Neutrophil (primary cell): ENCODE results near the gene AKT1.

Experiments used
- H3K27ac ChIP-seq: fragments of 200-600 bp; sonication (generic); 2 replicates; pipeline ENCODE4 v1.5.1; 2016; ENCODE audit warnings: mild to moderate bottlenecking, moderate library complexity
- H3K27me3 ChIP-seq: fragments of 200-600 bp; sonication (generic); 2 replicates; pipeline ENCODE4 v1.6.0; 2016; ENCODE audit warnings: mild to moderate bottlenecking
- H3K36me3 ChIP-seq: fragments of 200-600 bp; sonication (generic); 2 replicates; pipeline ENCODE4 v1.5.1; 2017
- H3K4me1 ChIP-seq, 2 experiments: fragments of 200-600 bp in 1 of 2; sonication (generic) in 1 of 2; 1 replicate in 1 of 2; 2 replicates in 1 of 2; pipeline versions ENCODE4 v1.5.1 to v1.6.1; 2013 to 2016; ENCODE audit warnings: low read depth in 1 of 2, low read length in 1 of 2, mild to moderate bottlenecking in 1 of 2, moderate library complexity in 1 of 2; ENCODE audit not compliant: control insufficient read depth in 1 of 2, insufficient read depth in 1 of 2
- H3K4me3 ChIP-seq, 2 experiments: fragments of 200-600 bp in 1 of 2; sonication (generic) in 1 of 2; 1 replicate in 1 of 2; 2 replicates in 1 of 2; pipeline ENCODE4 v1.5.1; 2013 to 2016; ENCODE audit warnings: low read depth in 1 of 2, low read length in 1 of 2, mild to moderate bottlenecking in 1 of 2, moderate library complexity in 1 of 2
- H3K9me3 ChIP-seq: fragments of 200-600 bp; sonication (generic); 2 replicates; pipeline ENCODE4 v1.5.1; 2016
- TF ChIP-seq, protein P1 (sequence below): fragments of 200-600 bp; sonication (generic); IDR thresholded peaks from 2 replicates; pipeline ENCODE4 v1.5.1; 2016; ENCODE audit warnings: antibody characterized with exemption

AKT1 gene

DNA sequence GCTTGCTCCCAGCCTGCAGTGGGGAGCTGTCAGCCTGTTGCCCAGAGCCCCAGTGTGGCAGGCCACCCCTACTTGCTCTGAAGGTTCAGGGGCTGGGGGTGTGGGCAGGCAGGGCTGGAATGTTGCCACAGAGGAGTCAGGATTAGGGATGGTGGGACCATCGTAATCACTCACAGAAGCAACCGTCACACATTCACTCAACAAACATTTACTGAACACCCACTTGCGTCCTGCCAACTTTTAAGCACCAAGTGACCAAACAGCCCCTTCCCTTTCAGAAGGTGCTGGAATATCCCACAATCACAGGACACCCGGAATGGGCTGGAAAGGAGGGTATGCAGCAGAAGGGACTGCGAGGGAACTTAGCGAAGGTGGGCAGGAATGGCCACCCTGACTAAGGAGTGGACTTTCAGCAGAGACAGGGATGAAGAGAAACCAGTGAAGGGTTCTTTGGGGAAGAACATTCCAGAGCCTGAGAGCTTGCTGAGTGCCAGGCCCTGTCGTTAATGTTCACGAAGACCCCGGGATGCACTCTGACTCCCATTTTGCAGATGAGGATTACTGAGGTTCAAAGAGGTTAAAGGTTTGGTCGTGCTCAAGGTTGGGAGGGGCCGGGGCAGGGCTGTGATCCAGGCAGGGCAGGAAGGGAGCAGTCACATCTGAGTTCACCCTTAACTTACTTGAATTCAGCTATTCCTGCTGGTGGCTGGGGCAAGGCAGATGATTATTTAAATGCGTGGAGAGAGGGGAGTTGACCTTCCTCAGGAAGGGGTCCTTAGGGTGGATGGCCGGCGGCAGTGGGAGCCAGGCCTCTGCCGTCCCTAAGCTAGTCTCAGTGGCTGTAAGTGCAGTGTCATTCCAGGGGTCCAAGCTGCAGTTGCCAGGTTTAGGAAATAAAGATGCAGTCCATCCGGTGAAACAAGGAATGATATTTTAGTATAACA lies 3.0 kb upstream of the AKT1 start:
- peaks cover 30 to 40% of the 10 kb centered on the region in 2 experiments for H3K4me1 ChIP-seq
- no peaks in the 10 kb centered on the region for H3K9me3 ChIP-seq
- TF ChIP-seq, protein P1, sequence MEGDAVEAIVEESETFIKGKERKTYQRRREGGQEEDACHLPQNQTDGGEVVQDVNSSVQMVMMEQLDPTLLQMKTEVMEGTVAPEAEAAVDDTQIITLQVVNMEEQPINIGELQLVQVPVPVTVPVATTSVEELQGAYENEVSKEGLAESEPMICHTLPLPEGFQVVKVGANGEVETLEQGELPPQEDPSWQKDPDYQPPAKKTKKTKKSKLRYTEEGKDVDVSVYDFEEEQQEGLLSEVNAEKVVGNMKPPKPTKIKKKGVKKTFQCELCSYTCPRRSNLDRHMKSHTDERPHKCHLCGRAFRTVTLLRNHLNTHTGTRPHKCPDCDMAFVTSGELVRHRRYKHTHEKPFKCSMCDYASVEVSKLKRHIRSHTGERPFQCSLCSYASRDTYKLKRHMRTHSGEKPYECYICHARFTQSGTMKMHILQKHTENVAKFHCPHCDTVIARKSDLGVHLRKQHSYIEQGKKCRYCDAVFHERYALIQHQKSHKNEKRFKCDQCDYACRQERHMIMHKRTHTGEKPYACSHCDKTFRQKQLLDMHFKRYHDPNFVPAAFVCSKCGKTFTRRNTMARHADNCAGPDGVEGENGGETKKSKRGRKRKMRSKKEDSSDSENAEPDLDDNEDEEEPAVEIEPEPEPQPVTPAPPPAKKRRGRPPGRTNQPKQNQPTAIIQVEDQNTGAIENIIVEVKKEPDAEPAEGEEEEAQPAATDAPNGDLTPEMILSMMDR = no peak
- peak overlapping the region; percentile 44 for H3K27ac ChIP-seq
- no peak overlapping the region for H3K4me3 ChIP-seq
- H3K27me3 ChIP-seq = peaks cover 74% of the 10 kb centered on the region
- H3K36me3 ChIP-seq = no peaks in the 10 kb centered on the region

DNA sequence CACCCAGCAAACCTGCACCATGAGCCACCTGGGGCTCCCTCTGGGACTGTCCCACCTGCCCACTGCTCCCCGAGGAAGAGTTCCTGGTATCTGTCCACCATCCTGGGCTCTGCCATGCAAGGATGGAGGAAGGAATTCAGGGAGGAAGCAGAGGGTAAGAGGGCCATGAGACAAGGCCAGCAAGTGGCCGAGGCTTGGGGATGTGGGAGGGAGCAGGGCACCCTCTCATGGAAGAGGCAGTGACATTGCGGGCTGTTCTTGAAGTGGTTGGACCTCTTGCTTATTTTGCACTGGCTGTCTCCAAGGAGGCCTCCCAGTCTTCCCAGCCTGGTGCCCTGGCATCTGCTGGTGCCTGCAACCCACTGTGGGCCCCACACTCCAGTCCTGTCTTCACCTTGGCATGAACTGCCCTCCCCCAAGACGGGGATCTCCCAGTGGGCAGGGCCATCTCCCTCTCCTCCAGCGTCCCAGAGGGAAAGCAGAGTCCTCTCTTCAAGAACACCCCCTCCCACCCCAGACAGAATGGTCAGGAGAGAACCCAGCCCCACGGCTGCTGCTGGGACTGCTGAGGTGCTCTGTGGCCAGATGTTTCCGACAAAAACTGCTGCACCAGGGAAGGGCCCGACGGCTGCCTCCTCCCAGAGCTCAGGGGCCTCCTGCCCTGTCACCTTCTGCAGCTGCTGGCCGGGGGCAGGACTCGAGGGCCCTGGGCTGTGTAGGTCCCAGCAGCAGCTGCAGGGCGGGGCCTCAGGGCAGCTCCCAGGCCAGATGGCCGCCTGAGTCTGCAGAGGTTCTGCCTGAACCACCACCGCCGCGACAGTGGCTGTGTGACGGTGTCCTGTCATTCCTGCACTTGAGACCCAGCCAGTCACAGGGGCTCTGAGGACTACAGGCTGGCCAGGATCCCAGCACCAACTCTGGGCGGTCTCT lies 1.8 kb upstream of the AKT1 start:
- no peak overlapping the region for H3K27ac ChIP-seq
- H3K27me3 ChIP-seq = peaks cover 63% of the 10 kb centered on the region
- peaks cover 2% of the 10 kb centered on the region for H3K36me3 ChIP-seq
- H3K9me3 ChIP-seq = no peaks in the 10 kb centered on the region
- peaks cover 32 to 46% of the 10 kb centered on the region in 2 experiments for H3K4me1 ChIP-seq
- no peak overlapping the region for H3K4me3 ChIP-seq
- TF ChIP-seq, protein P1 = no peak

DNA sequence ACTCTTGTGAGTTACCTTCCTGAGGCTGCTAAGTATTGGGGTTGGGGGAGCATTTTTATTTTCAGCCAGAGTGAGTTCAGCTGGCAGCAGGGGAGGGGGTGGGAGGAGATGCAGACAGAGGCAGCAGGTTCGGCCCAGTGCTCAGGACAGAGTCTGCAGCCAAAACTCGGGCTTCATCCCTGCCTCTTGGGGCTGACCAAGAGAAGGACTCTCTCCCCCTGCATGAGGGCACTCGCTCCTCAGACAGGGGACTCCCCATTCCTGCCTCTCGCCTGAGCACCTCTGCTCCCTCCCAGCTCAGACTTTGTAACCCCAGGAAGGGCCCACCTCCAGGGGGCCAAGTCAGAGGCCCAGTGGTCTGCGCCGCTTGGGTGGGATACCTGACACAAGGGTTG lies 1.1 kb upstream of the AKT1 start:
- Histone ChIP-seq H3K27ac (no peak overlapping the region), H3K4me3 (no peak overlapping the region), H3K9me3 (no peaks in the 10 kb centered on the region), H3K27me3 (peaks cover 56% of the 10 kb centered on the region), H3K4me1 (peaks cover 30 to 40% of the 10 kb centered on the region in 2 experiments), H3K36me3 (peaks cover 9% of the 10 kb centered on the region)
- TF ChIP-seq, protein P1 = no peak

DNA sequence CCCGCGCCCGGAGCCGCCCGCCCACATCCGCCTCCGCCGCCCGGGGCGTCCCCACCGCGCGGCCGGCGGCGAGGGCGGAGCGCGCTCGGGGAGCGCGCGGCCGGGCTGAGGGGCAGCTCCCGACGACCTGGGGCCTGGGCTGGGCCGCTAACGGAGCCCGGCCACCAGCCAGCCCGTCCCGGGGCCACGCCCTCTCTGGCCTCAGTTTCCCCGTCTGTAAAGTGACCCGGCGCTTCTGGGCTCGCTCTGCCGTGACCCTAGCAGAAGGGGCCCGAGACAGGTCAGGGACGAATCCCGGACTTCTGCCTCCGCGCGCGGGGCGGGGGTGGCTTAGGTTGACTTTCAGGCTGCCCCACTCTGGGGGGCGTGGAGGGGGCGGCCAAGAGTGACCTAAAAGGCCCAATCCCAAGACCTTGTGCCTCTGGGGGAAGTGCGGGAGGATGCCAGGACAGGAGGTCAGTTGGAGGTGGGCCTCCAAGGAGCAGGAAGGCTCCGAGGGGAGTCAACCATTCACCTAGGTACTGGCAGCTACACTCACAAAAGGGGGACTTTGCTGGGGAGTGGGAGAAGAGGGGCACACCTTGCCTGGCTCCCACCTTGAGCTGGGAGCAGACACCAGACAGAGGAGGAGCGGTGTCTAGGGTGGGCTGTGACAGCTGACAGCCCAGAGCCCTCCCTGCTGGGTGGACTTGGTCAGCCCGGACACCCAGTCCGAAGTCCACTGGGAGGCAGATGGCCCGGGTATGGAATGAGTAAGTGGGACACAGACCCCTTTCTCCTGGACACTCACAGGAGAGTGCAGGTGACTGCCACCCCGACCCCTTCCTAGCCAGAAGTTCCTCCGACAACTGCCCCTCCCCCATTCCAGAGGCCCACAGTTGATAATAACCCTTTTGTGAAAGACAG lies 486 bp upstream of the AKT1 start:
- Histone ChIP-seq H3K36me3 (peaks cover 15% of the 10 kb centered on the region), H3K9me3 (no peaks in the 10 kb centered on the region), H3K4me3 (peak overlapping the region; percentile 56 to 66), H3K27me3 (peaks cover 50% of the 10 kb centered on the region), H3K27ac (peak overlapping the region; percentile 61), H3K4me1 (peaks cover 23 to 33% of the 10 kb centered on the region in 2 experiments)
- TF ChIP-seq, protein P1 = no peak

DNA sequence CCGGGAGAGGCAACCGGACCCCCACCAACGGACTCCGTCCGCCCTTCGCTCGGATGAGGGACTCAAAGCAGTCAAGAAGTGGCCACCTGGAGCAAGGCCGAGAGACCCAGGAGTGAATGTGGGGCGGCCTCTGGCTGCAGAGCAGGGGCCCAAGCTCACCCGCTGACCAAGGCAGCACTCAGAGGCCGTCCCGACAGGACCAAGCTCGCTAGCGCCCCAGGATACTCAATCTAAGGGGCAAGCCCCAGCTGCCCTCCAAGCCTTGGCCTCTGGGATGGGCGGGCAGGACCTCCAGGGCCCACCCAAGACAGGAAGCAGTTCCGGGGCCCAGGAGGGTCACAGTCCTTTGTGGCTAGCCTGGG lies 936 bp downstream of the AKT1 start:
- Histone ChIP-seq H3K9me3 (no peaks in the 10 kb centered on the region), H3K27me3 (peaks cover 38% of the 10 kb centered on the region), H3K36me3 (peaks cover 30% of the 10 kb centered on the region), H3K4me3 (peak overlapping the region; percentile 80 to 88), H3K4me1 (peaks cover 18 to 25% of the 10 kb centered on the region in 2 experiments), H3K27ac (peak overlapping the region; percentile 81)
- TF ChIP-seq, protein P1 = no peak
